Erythroblast (primary cell): Measurements from ENCODE around the gene SLC25A43.
"Not testable (repeated sequence)": the region's sequence is repeated elsewhere in the genome, so short reads cannot be mapped to it uniquely, and the experiment has no call there.

Experiments used
- DNase-seq, 2 experiments: peaks; one replicate each; lab custom pipeline; 2025; lab: John Stamatoyannopoulos, UW
- GATA1 ChIP-seq: IDR thresholded peaks from 2 replicates; pipeline ENCODE4 v1.6.1; 2011; ENCODE audit warnings: low read depth, mild to moderate bottlenecking, control low read depth, low read length, moderate library complexity
- POLR2A ChIP-seq: IDR thresholded peaks from 2 replicates; pipeline ENCODE4 v1.6.1; 2011; ENCODE audit warnings: mild to moderate bottlenecking, low read length

Gene SLC25A43

DNA sequence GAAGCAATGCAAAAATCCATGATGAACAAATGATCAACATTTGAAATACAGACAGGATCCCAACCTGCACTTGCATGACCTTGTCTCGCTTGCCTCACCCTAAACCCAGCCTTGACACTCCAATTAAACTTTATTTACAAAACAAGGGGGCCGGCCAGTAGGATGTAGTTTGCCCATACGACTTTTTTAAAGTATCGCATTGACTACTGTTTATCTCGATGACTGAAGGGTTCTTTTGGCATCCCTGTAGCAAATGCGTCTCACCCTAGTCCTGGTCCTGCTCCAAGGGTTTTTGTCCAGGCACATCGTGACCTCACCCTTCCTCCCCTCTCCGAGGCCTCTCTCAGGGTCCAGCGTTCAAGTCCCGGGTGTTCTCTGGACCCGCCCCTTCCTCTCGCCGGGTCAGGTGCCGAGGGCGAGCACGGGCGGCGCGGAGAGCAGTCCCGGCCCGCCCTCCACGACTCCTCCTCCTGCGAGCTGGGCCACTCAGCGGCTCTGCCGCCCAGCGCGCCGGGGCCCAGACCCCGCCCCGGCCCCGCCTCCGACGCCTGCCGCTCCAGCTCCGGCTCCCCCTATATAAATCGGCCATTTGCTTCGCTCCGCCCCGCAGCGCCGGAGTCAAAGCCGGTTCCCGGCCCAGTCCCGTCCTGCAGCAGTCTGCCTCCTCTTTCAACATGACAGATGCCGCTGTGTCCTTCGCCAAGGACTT is 68.9 kb downstream of the SLC25A43 start, which contains the start of gene SLC25A5:
SLC25A5 (plus strand) TSS at position 603 of the 709 bp plus-strand sequence; CDS start at position 675, 72 bp downstream.
- TF ChIP-seq POLR2A = peak; percentile 86
- TF ChIP-seq GATA1 = no peak
- DNase-seq = peak; percentile 89 to 92

DNA sequence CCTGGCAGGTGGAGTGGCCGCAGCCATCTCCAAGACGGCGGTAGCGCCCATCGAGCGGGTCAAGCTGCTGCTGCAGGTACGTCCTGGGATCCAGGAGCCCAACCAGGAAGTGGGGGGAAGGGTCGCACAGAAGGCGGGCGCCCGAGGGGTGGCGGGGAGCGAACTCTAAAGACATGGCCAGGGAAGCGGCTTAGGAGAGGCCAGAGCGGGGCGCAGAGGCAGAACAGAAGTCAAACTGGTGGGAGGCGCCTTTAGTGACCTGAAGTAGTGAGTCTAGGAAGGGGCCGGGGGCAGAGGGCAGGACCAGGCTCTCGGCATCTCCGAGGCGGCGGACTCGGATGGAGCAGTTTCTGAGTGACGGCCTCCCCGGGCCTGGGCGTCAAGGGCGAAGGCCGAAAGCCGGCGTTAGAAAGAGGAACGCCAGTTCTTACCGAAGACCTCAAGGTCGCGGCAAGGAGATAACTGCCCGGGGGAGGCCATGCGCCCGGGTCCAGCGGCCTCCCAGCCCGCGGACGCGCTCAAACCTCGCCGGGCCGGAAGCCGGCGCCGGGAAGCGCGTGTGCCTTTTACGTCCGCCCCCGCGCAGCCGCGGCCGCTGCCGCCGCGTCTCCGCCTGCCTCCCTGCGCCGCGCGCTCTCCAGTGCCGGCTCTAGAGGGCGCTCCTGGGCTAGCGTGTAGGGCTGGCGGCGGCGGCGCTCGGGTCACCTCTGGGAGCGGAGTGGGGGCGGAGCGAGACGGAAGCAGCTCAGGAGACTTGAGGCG is 69.6 kb downstream of the SLC25A43 start:
- peak; percentile 59 for TF ChIP-seq POLR2A
- TF ChIP-seq GATA1 = no peak
- DNase-seq = peak; percentile 90 to 94

- no peak for DNase-seq
- TF ChIP-seq GATA1 (no peak), POLR2A (no peak)
Observed at GRCh38 chrX:119469313-119469635, 70.1 kb downstream of the SLC25A43 start.

DNA sequence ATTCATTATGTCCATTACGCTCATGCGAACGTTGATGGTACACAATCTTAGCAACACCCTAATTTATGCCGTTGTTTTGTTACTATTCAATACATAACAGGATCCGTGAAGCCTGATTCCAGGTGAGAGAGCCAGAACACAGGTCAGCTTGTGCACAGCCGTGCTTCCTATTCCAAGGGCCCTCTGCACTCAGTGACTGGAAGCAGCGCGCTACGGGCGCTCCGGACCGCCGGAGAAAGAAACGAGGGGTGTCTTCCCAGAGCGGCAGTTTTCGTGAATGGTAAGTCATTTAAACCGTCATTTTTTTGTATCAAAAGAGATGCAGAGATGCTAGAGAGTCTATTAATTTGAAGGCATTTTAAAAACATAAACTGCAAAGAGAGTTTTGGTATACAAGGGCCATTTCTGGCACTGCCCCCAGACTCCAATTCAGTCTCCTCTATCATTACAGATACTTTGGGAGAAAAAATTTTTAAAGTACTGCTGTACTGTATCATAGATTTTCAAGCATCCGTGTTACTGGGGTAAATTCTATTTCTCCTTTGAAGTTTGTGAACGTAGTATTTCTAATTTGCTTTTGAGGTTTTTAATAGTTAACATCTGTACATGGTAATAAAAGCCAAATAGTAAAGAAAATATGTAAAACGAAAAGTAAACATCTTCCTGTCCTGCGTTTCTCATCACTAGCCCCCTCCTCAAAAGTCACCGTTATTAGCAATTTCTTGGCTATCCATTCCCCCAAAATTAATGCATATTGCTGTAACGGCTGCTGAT is 75.7 kb downstream of the SLC25A43 start:
- no peak for DNase-seq
- TF ChIP-seq GATA1 = no peak

- DNase-seq = no peak
- TF ChIP-seq GATA1 = no peak
- TF ChIP-seq POLR2A = no peak
Observed at GRCh38 chrX:119475389-119476101, 76.4 kb downstream of the SLC25A43 start.

GRCh38 chrX:119477812-119478232 is 78.7 kb downstream of the SLC25A43 start:
- TF ChIP-seq POLR2A = no peak
- TF ChIP-seq GATA1 = no peak
- DNase-seq = peak; percentile 34 to 44

DNA sequence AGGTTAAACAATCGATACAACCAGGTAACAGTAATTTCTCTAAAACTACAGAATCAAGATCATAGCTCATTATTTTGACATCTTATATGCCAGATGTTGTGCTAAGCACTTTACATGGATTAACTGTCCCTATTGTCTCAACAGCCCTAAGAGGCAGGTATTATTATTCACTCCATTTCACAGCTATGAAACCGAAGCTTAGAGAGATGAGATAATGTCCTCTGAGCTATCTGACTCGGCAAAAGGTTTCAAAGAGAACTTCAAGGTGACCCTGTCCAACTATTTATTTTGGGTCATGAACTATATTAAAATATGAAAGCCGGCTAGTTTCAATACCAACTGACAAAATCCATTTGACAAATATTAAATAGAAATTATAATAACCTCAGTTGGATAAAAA is 79.4 kb downstream of the SLC25A43 start:
- TF ChIP-seq POLR2A (no peak), GATA1 (no peak)

GRCh38 chrX:119479845-119480244 is 80.7 kb downstream of the SLC25A43 start:
- TF ChIP-seq GATA1 (no peak), POLR2A (no peak)
- no peak for DNase-seq

More for the DNA sequence above, 79.4 kb downstream of the SLC25A43 start:
- no peak for DNase-seq

DNA sequence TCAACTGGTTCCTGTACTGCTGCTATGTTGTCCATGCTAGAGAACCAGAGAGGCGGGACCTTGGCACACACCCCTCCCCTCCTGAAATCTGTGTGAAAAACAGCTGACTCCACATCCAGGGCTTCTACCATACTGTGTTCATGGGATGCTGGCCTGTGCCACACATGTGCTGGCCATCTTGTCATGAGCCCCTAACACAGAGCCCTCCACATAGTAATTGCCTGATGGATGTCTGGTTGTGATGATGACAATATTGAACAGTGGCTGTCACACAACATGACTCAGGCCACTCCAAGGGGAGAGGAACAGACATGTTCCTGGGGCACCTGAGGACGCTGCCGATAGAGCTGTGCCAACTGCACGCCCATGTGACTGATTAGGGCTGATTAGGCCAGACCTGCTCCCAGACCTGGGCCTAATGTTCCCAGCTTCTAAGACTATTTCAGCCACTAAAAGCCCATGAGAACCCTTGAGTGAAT is 82.2 kb downstream of the SLC25A43 start:
- TF ChIP-seq GATA1 (no peak), POLR2A (no peak)

DNA sequence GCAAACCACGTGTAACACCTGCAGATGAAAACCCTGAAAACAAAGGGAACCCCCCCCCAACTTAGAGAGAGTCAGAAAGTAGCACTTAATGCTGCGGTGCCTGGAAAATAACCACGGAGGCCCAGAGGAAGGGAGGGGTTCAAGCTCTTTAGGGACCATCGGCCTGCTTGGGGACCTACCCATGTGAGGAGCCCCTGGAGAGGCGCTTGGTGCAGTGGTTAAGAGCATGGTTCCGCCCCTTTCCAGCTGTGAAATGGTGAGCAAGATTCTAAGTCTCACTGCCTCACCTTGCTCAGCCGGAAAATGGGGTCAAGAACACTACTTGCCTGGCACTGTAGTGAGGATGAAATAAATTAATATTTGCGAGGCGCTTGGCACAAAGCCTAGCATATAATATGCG is 82.9 kb downstream of the SLC25A43 start:
- no peak for DNase-seq
- TF ChIP-seq GATA1 = no peak
- TF ChIP-seq POLR2A = no peak

More for the DNA sequence above, 82.2 kb downstream of the SLC25A43 start:
- DNase-seq = peak; percentile 71 to 80

GRCh38 chrX:119482481-119483480 is 83.6 kb downstream of the SLC25A43 start:
- peak; percentile 75 to 79 for DNase-seq
- TF ChIP-seq POLR2A (no peak), GATA1 (no peak)

DNA sequence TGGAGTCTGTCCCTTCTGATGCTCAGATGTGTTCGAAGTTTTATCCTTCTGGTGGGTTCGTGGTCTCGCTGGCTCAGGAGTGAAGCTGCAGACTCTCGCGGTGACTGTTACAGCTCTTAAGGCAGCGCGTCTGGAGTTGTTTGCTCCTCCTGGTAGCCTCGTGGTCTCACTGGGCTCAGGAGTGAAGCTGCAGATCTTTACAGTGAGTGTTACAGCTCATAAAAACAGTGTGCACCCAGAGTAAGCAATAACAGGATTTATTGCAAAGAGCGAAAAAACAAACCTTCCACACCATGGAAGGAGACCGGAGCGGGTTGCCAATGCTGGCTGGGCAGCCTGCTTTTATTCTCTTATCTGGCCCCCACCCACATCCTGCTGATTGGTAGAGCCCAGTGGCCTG is 87.6 kb downstream of the SLC25A43 start:
- TF ChIP-seq GATA1 (no peak), POLR2A (no peak)
- no peak for DNase-seq

GRCh38 chrX:119487766-119488165 is 88.6 kb downstream of the SLC25A43 start:
- not testable (repeated sequence) for DNase-seq
